Neural cell (in vitro differentiated cells): ENCODE measurements around the gene IL22RA2. TPM values are rescaled to one million over a fixed set of nuclear protein-coding genes. Genes with fewer than 3 reads are reported as not detected.

Experiments
- H2AFZ ChIP-seq: fragments of 200-600, 300-800 bp; sonication (generic), shearing (Covaris generic); 2 replicates; pipeline ENCODE4 v1.6.0; 2014; ENCODE audit warnings: low read depth, mild to moderate bottlenecking, antibody characterized with exemption, low read length, moderate library complexity
- H3F3A ChIP-seq: fragments of 200-600 bp; shearing (Covaris generic); 2 replicates; pipeline ENCODE4 v1.6.1; 2016; ENCODE audit warnings: mild to moderate bottlenecking, moderate library complexity, mixed read lengths, antibody characterized with exemption, low read length; ENCODE audit not compliant: insufficient read depth, poor library complexity, severe bottlenecking
- H3K27ac ChIP-seq: fragments of 200-600, 300-800 bp; sonication (generic), shearing (Covaris generic); 2 replicates; pipeline ENCODE4 v1.5.1; 2014; ENCODE audit warnings: mild to moderate bottlenecking, low read length, moderate library complexity
- H3K27me3 ChIP-seq: fragments of 300-800, 200-600 bp; sonication (generic), shearing (Covaris generic); 2 replicates; pipeline ENCODE4 v1.6.0; 2014; ENCODE audit warnings: mild to moderate bottlenecking, low read depth, low read length, moderate library complexity; ENCODE audit not compliant: insufficient read depth
- H3K36me3 ChIP-seq: fragments of 300-800, 200-600 bp; sonication (generic), shearing (Covaris generic); 2 replicates; pipeline ENCODE4 v1.5.1; 2014; ENCODE audit warnings: mild to moderate bottlenecking, antibody characterized with exemption, low read length, moderate library complexity; ENCODE audit not compliant: insufficient read depth
- H3K4me2 ChIP-seq: fragments of 300-800, 200-600 bp; sonication (generic), shearing (Covaris generic); 2 replicates; pipeline ENCODE4 v1.6.0; 2014; ENCODE audit warnings: mild to moderate bottlenecking, low read length
- H3K4me3 ChIP-seq: fragments of 300-800, 200-600 bp; sonication (generic), shearing (Covaris generic); 2 replicates; pipeline ENCODE4 v1.5.1; 2014; ENCODE audit warnings: mild to moderate bottlenecking, low read length, moderate library complexity
- H3K79me2 ChIP-seq: fragments of 200-600 bp; shearing (Covaris generic); replicated peaks from 2 replicates; pipeline ENCODE4 v1.6.0; 2014; ENCODE audit warnings: mild to moderate bottlenecking, low read length, moderate library complexity; ENCODE audit not compliant: insufficient read depth
- H3K9ac ChIP-seq: fragments of 300-800, 200-600 bp; sonication (generic), shearing (Covaris generic); 2 replicates; pipeline ENCODE4 v1.6.1; 2016; ENCODE audit warnings: mild to moderate bottlenecking, low read length, mixed read lengths
- H3K9me2 ChIP-seq: fragments of 200-600 bp; shearing (Covaris generic); 2 replicates; pipeline ENCODE4 v1.6.1; 2016; ENCODE audit warnings: mild to moderate bottlenecking, low read length, mixed read lengths; ENCODE audit not compliant: insufficient read depth
- H3K9me3 ChIP-seq: fragments of 200-600, 300-800 bp; sonication (generic), shearing (Covaris generic); 2 replicates; pipeline ENCODE4 v1.6.1; 2016; ENCODE audit warnings: mild to moderate bottlenecking, mixed run types, low read length, moderate library complexity, mixed read lengths
- H4K20me1 ChIP-seq: fragments of 200-600 bp; shearing (Covaris generic); 2 replicates; pipeline ENCODE4 v1.6.1; 2016; ENCODE audit warnings: mild to moderate bottlenecking, mixed run types; ENCODE audit not compliant: insufficient read depth
- EP300 ChIP-seq: fragments of 450-650 bp; conservative IDR thresholded peaks from 2 replicates; pipeline ENCODE4 v1.6.1; 2014; ENCODE audit warnings: antibody characterized with exemption, mild to moderate bottlenecking, moderate library complexity; ENCODE audit not compliant: poor library complexity, severe bottlenecking
- EZH2 ChIP-seq: fragments of 200-600, 300-800 bp; shearing (Covaris generic), sonication (generic); IDR thresholded peaks from 2 replicates; pipeline ENCODE4 v1.6.1; 2014; ENCODE audit warnings: antibody characterized with exemption, low read length, borderline replicate concordance, mild to moderate bottlenecking; ENCODE audit not compliant: insufficient read depth, poor library complexity, severe bottlenecking
- MXI1 ChIP-seq: fragments of 450-650 bp; conservative IDR thresholded peaks from 2 replicates; pipeline ENCODE4 v1.6.1; 2014; ENCODE audit warnings: antibody characterized with exemption, mild to moderate bottlenecking; ENCODE audit not compliant: poor library complexity, severe bottlenecking
- POLR2AphosphoS5 ChIP-seq: IDR thresholded peaks from 2 replicates; pipeline ENCODE4 v1.6.1; 2012
- RAD21 ChIP-seq: fragments of 450-650 bp; conservative IDR thresholded peaks from 2 replicates; pipeline ENCODE4 v1.6.1; 2014; ENCODE audit warnings: antibody characterized with exemption, mild to moderate bottlenecking, moderate library complexity
- SMC3 ChIP-seq: fragments of 450-650 bp; conservative IDR thresholded peaks from 2 replicates; pipeline ENCODE4 v1.6.1; 2014; ENCODE audit warnings: antibody characterized with exemption, mild to moderate bottlenecking, moderate library complexity; ENCODE audit not compliant: poor library complexity
- TAF1 ChIP-seq: IDR thresholded peaks from 2 replicates; pipeline ENCODE4 v1.6.1; 2012; ENCODE audit warnings: low read depth
- polyA plus RNA-seq: library from polyadenylated mRNA; depleted of rRNA; stranded (reverse); fragments of >200 nt; gene quantifications from 2 replicates; pipeline ENCODE4 v1.2.3, GENCODE V29; 2014
- TF ChIP-seq, protein P1 (sequence below): fragments of 450-650 bp; IDR thresholded peaks from 2 replicates; pipeline ENCODE4 v1.5.1; 2014; ENCODE audit warnings: antibody characterized with exemption, mild to moderate bottlenecking, moderate library complexity; ENCODE audit not compliant: poor library complexity, severe bottlenecking
- TF ChIP-seq, protein P2 (sequence below): IDR thresholded peaks from 2 replicates; pipeline ENCODE4 v1.6.1; 2012; ENCODE audit warnings: borderline replicate concordance

Gene IL22RA2
- polyA plus RNA-seq, 1 donor from 2014 or later, result not detected

DNA sequence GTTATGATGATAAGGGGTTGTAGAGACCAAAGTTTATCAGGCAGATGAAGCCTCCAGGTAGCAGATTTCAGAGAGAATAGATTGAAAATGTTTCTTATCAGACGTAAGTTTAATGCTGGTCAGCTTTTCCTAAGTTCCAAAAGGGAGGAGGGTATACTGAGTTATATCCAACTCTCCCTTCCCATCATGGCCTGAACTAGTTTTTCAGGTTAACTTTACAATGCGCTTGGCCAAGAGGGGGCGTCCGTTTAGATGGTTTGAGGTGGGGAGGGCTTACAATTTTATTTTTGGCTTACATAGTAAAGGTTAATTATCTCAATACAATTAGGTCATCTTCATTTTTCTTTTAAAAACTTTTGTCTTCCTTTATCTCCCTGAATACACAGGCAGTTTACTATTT is 19.4 kb upstream of the IL22RA2 start:
- H3K27ac ChIP-seq, result no peak overlapping the region
- TF ChIP-seq MXI1, result no peak
- no peak for TF ChIP-seq EZH2
- no peak for TF ChIP-seq SMC3
- TF ChIP-seq POLR2AphosphoS5, result no peak
- H4K20me1 ChIP-seq, result no peaks in the 10 kb centered on the region
- H3K36me3 ChIP-seq, result no peaks in the 10 kb centered on the region
- H3K4me3 ChIP-seq, result no peak overlapping the region
- no peaks in the 10 kb centered on the region for H3F3A ChIP-seq
- H2AFZ ChIP-seq, result no peak overlapping the region
- no peaks in the 10 kb centered on the region for H3K9me3 ChIP-seq
- no peaks in the 10 kb centered on the region for H3K9me2 ChIP-seq
- no peak overlapping the region for H3K9ac ChIP-seq
- no peak overlapping the region for H3K4me2 ChIP-seq
- no peaks in the 10 kb centered on the region for H3K79me2 ChIP-seq
- no peaks in the 10 kb centered on the region for H3K27me3 ChIP-seq

DNA sequence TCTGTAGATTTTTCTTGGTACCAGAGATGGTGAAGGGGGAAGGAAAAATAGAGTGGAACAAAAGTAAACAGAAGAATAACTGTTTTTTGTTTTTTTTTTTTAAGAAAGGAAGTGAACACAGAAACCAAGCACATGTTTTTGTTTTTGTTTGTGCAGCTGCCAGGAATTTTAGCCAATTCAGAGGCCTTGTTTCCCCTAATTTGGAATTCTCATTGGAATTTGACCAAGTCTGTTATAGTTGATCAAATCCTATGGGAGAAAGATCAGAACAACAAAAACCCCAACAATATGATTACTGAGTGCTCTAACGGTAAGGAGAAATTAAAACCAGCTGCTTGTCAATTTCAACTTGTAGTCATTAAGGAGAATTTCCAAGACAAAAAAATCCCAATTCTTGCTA is 18.2 kb upstream of the IL22RA2 start:
- Histone ChIP-seq H3K9ac (no peak overlapping the region), H4K20me1 (no peaks in the 10 kb centered on the region), H3K4me2 (no peak overlapping the region), H3K27me3 (no peaks in the 10 kb centered on the region), H3K9me3 (no peaks in the 10 kb centered on the region), H3K36me3 (no peaks in the 10 kb centered on the region), H3K4me3 (no peak overlapping the region), H3F3A (no peaks in the 10 kb centered on the region), H3K9me2 (no peaks in the 10 kb centered on the region), H3K79me2 (no peaks in the 10 kb centered on the region), H3K27ac (no peak overlapping the region), H2AFZ (no peak overlapping the region)
- TF ChIP-seq, protein P1, sequence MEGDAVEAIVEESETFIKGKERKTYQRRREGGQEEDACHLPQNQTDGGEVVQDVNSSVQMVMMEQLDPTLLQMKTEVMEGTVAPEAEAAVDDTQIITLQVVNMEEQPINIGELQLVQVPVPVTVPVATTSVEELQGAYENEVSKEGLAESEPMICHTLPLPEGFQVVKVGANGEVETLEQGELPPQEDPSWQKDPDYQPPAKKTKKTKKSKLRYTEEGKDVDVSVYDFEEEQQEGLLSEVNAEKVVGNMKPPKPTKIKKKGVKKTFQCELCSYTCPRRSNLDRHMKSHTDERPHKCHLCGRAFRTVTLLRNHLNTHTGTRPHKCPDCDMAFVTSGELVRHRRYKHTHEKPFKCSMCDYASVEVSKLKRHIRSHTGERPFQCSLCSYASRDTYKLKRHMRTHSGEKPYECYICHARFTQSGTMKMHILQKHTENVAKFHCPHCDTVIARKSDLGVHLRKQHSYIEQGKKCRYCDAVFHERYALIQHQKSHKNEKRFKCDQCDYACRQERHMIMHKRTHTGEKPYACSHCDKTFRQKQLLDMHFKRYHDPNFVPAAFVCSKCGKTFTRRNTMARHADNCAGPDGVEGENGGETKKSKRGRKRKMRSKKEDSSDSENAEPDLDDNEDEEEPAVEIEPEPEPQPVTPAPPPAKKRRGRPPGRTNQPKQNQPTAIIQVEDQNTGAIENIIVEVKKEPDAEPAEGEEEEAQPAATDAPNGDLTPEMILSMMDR, result no peak
- TF ChIP-seq EP300, result no peak
- no peak for TF ChIP-seq MXI1

DNA sequence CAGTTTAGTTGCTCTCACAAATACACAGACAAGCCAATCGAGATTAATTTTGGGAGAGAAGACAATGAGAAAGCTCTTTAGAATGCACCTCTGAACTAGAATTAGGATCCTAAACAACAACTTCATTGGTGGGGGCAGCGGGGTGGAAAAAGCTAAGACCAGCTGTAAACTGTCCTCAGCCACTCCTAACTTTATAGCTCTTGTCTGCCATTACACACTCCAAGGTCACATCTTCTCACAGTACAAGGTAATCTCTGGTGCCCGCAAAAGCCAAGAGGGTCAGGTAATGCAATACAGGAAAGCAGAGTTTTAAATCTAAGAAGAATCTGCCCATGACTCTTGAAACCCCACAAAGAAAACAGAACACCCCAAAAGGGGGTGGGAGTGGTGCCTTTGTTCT is 17.8 kb upstream of the IL22RA2 start:
- no peak overlapping the region for H3K4me3 ChIP-seq
- no peaks in the 10 kb centered on the region for H4K20me1 ChIP-seq
- TF ChIP-seq RAD21, result no peak
- no peak for TF ChIP-seq EP300
- no peak for TF ChIP-seq MXI1
- TF ChIP-seq, protein P2, sequence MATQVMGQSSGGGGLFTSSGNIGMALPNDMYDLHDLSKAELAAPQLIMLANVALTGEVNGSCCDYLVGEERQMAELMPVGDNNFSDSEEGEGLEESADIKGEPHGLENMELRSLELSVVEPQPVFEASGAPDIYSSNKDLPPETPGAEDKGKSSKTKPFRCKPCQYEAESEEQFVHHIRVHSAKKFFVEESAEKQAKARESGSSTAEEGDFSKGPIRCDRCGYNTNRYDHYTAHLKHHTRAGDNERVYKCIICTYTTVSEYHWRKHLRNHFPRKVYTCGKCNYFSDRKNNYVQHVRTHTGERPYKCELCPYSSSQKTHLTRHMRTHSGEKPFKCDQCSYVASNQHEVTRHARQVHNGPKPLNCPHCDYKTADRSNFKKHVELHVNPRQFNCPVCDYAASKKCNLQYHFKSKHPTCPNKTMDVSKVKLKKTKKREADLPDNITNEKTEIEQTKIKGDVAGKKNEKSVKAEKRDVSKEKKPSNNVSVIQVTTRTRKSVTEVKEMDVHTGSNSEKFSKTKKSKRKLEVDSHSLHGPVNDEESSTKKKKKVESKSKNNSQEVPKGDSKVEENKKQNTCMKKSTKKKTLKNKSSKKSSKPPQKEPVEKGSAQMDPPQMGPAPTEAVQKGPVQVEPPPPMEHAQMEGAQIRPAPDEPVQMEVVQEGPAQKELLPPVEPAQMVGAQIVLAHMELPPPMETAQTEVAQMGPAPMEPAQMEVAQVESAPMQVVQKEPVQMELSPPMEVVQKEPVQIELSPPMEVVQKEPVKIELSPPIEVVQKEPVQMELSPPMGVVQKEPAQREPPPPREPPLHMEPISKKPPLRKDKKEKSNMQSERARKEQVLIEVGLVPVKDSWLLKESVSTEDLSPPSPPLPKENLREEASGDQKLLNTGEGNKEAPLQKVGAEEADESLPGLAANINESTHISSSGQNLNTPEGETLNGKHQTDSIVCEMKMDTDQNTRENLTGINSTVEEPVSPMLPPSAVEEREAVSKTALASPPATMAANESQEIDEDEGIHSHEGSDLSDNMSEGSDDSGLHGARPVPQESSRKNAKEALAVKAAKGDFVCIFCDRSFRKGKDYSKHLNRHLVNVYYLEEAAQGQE, result no peak
- no peak for TF ChIP-seq EZH2
- TF ChIP-seq SMC3, result no peak
- TF ChIP-seq TAF1, result no peak
- TF ChIP-seq, protein P1, result no peak
- TF ChIP-seq POLR2AphosphoS5, result no peak
- no peak overlapping the region for H3K4me2 ChIP-seq
- H3K9ac ChIP-seq, result no peak overlapping the region
- no peaks in the 10 kb centered on the region for H3F3A ChIP-seq
- H3K79me2 ChIP-seq, result no peaks in the 10 kb centered on the region
- H3K36me3 ChIP-seq, result no peaks in the 10 kb centered on the region
- H3K9me2 ChIP-seq, result no peaks in the 10 kb centered on the region
- H3K27me3 ChIP-seq, result no peaks in the 10 kb centered on the region
- no peak overlapping the region for H3K27ac ChIP-seq
- H3K9me3 ChIP-seq, result no peaks in the 10 kb centered on the region
- H2AFZ ChIP-seq, result no peak overlapping the region
